HCT116 (cell line): ENCODE measurements around the gene STK4.

Experiments
- CTCF ChIP-seq, 3 experiments: fragments of 200-600 bp in 1 of 3; sonication (generic) in 1 of 3; IDR thresholded peaks in 2 of 3; conservative IDR thresholded peaks in 1 of 3; 2 replicates each; pipeline ENCODE4 v1.5.1; 2012 to 2017; ENCODE audit warnings: low read depth in 2 of 3, low read length in 2 of 3, antibody characterized with exemption in 1 of 3, borderline replicate concordance in 1 of 3, control low read depth in 1 of 3, mild to moderate bottlenecking in 1 of 3, mixed read lengths in 1 of 3, mixed run types in 1 of 3, moderate library complexity in 1 of 3; ENCODE audit not compliant: insufficient read depth in 1 of 3
- POLR2A ChIP-seq: IDR thresholded peaks from 2 replicates; pipeline ENCODE4 v1.7.0; 2011; ENCODE audit warnings: borderline replicate concordance; ENCODE audit not compliant: insufficient read depth, insufficient read length; ENCODE audit errors: extremely low read depth
- YY1 ChIP-seq: IDR thresholded peaks from 2 replicates; pipeline ENCODE4 v1.6.1; 2011; ENCODE audit warnings: low read length, low read depth, moderate library complexity, mild to moderate bottlenecking; ENCODE audit not compliant: insufficient replicate concordance; ENCODE audit errors: extremely low read depth

- no peak for TF ChIP-seq POLR2A
- TF ChIP-seq CTCF (IDR thresholded peaks at IDR 0.05 in 2 of 3, conservative IDR thresholded peaks at IDR 0.05 in 1 of 3; ENCODE audit: borderline replicate concordance in 1 of 3, insufficient read depth in 1 of 3, low read depth in 2 of 3, low read length in 2 of 3) = no peak
- TF ChIP-seq YY1 = no peak
Measured at GRCh38 chr20:45070932-45071632, 104.8 kb downstream of the STK4 start.
